Measurements from ENCODE around the gene HELB.

DNA sequence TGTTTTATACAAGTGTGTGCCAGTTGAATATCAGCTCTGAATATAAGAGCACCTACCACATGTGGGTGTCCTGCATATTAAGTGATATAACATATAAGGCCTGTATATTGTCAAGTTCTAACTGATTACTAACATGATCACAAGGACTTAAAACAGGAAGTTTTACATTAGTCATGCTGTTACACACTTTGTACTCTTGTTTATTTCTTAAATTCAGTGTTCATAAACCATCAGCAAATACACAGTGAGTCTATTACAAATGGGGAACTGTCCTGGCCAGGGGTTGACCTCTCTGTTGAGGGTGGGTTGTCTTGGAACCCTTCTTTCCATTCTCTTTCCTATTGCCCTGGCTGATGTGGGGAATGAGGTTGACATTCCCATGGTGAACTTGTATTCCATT is 19.1 kb downstream of the HELB start:
- TF ChIP-seq POLR2A (IDR thresholded peaks at IDR 0.05), result no peak
- TF ChIP-seq, protein P1, sequence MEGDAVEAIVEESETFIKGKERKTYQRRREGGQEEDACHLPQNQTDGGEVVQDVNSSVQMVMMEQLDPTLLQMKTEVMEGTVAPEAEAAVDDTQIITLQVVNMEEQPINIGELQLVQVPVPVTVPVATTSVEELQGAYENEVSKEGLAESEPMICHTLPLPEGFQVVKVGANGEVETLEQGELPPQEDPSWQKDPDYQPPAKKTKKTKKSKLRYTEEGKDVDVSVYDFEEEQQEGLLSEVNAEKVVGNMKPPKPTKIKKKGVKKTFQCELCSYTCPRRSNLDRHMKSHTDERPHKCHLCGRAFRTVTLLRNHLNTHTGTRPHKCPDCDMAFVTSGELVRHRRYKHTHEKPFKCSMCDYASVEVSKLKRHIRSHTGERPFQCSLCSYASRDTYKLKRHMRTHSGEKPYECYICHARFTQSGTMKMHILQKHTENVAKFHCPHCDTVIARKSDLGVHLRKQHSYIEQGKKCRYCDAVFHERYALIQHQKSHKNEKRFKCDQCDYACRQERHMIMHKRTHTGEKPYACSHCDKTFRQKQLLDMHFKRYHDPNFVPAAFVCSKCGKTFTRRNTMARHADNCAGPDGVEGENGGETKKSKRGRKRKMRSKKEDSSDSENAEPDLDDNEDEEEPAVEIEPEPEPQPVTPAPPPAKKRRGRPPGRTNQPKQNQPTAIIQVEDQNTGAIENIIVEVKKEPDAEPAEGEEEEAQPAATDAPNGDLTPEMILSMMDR (IDR thresholded peaks at IDR 0.05), result no peak
